GM12878 (cell line): ENCODE measurements around the gene FOSL1. TPM values are rescaled to one million over a fixed set of nuclear protein-coding genes. Genes with fewer than 3 reads are reported as not detected.

Experiments used
- CHD2 ChIP-seq: IDR thresholded peaks from 2 replicates; pipeline ENCODE4 v1.6.1; 2011; ENCODE audit warnings: low read depth, low read length, improper control_type of control experiment, borderline replicate concordance
- EED ChIP-seq: sonication (generic); IDR thresholded peaks from 2 replicates; pipeline ENCODE4 v1.6.1; 2016; ENCODE audit warnings: antibody characterized with exemption, low read depth
- NFXL1 ChIP-seq: fragments of 450-650 bp; IDR thresholded peaks from 2 replicates; pipeline ENCODE4 v1.6.1; 2017; ENCODE audit warnings: antibody characterized with exemption, mild to moderate bottlenecking, borderline replicate concordance
- PAX5 ChIP-seq: IDR thresholded peaks from 2 replicates; pipeline ENCODE4 v1.6.1; 2011; ENCODE audit warnings: low read depth, low read length, borderline replicate concordance
- POU2F2 ChIP-seq: IDR thresholded peaks from 3 replicates; pipeline ENCODE4 v1.6.1; 2011; ENCODE audit warnings: low read depth, mild to moderate bottlenecking, low read length, borderline replicate concordance
- PRDM15 ChIP-seq: fragments of 450-650 bp; formaldehyde crosslinking; IDR thresholded peaks from 2 replicates; pipeline ENCODE4 v1.4.0; 2020; ENCODE audit warnings: mild to moderate bottlenecking, moderate library complexity
- RB1 ChIP-seq: fragments of 450-650 bp; formaldehyde crosslinking; IDR thresholded peaks from 2 replicates; pipeline ENCODE4 v1.6.1; 2017; ENCODE audit warnings: mild to moderate bottlenecking, borderline replicate concordance
- RCOR1 ChIP-seq: conservative IDR thresholded peaks from 2 replicates; pipeline ENCODE4 v1.6.1; 2012; ENCODE audit warnings: low read depth, low read length, improper control_type of control experiment
- ZNF384 ChIP-seq: IDR thresholded peaks from 2 replicates; pipeline ENCODE4 v1.6.1; 2012; ENCODE audit warnings: low read depth, mild to moderate bottlenecking, low read length, improper control_type of control experiment, borderline replicate concordance
- polyA plus RNA-seq, 11 experiments: library from polyadenylated mRNA; depleted of rRNA in 4 of 11; unstranded in 6 of 11; stranded (reverse) in 5 of 11; fragments of >200 nt; fragmentation: Nextera tagmentation in 4 of 11; fragmentation: Illumina TruSeq in 1 of 11; extraction: Ambion mirVana in 4 of 11; extraction: Trizol in 1 of 11; gene quantifications; 1 replicate in 1 of 11; 2 replicates in 10 of 11; pipeline versions ENCODE4 v1.2.1 to v1.2.3, GENCODE V29; 2011 to 2016; ENCODE audit warnings: inconsistent platforms in 2 of 11, missing spikeins in 2 of 11, low read depth in 1 of 11
- total RNA-seq, 4 experiments: library from RNA; depleted of rRNA in 3 of 4; stranded (reverse); fragments of >200 nt in 3 of 4; fragmentation: Illumina TruSeq in 1 of 4; extraction: Trizol in 1 of 4; gene quantifications; 2 replicates each; pipeline versions ENCODE4 v1.2.1 to v1.2.3, GENCODE V29; 2013 to 2021
- TF ChIP-seq, protein P1 (sequence below): IDR thresholded peaks from 2 replicates; pipeline ENCODE4 v1.6.1; 2012; ENCODE audit warnings: low read depth, low read length, improper control_type of control experiment
- TF ChIP-seq, protein P2 (sequence below): IDR thresholded peaks from 2 replicates; pipeline ENCODE4 v1.6.1; 2012; ENCODE audit warnings: improper control_type of control experiment, low read depth, low read length; ENCODE audit not compliant: insufficient replicate concordance
- TF ChIP-seq, protein P3 (sequence below): fragments of 150-350 bp; IDR thresholded peaks from 2 replicates; pipeline ENCODE4 v1.6.1; 2014; ENCODE audit warnings: mild to moderate bottlenecking, low read depth, low read length
- TF ChIP-seq, protein P4 (sequence below): fragments of 450-650 bp; IDR thresholded peaks from 2 replicates; pipeline ENCODE4 v1.6.1; 2018; ENCODE audit warnings: borderline replicate concordance, mild to moderate bottlenecking; ENCODE audit not compliant: partially characterized antibody

The FOSL1 gene
- total and polyA plus RNA-seq, 10 of the 15 experiments (the other 5 are each of a cell fraction or from before 2014, with no cell fraction given): 0.82 to 5.4 (median 2.1) TPM

- TF ChIP-seq, protein P1, sequence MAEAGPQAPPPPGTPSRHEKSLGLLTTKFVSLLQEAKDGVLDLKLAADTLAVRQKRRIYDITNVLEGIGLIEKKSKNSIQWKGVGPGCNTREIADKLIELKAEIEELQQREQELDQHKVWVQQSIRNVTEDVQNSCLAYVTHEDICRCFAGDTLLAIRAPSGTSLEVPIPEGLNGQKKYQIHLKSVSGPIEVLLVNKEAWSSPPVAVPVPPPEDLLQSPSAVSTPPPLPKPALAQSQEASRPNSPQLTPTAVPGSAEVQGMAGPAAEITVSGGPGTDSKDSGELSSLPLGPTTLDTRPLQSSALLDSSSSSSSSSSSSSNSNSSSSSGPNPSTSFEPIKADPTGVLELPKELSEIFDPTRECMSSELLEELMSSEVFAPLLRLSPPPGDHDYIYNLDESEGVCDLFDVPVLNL: peak; percentile 80
- TF ChIP-seq, protein P2, sequence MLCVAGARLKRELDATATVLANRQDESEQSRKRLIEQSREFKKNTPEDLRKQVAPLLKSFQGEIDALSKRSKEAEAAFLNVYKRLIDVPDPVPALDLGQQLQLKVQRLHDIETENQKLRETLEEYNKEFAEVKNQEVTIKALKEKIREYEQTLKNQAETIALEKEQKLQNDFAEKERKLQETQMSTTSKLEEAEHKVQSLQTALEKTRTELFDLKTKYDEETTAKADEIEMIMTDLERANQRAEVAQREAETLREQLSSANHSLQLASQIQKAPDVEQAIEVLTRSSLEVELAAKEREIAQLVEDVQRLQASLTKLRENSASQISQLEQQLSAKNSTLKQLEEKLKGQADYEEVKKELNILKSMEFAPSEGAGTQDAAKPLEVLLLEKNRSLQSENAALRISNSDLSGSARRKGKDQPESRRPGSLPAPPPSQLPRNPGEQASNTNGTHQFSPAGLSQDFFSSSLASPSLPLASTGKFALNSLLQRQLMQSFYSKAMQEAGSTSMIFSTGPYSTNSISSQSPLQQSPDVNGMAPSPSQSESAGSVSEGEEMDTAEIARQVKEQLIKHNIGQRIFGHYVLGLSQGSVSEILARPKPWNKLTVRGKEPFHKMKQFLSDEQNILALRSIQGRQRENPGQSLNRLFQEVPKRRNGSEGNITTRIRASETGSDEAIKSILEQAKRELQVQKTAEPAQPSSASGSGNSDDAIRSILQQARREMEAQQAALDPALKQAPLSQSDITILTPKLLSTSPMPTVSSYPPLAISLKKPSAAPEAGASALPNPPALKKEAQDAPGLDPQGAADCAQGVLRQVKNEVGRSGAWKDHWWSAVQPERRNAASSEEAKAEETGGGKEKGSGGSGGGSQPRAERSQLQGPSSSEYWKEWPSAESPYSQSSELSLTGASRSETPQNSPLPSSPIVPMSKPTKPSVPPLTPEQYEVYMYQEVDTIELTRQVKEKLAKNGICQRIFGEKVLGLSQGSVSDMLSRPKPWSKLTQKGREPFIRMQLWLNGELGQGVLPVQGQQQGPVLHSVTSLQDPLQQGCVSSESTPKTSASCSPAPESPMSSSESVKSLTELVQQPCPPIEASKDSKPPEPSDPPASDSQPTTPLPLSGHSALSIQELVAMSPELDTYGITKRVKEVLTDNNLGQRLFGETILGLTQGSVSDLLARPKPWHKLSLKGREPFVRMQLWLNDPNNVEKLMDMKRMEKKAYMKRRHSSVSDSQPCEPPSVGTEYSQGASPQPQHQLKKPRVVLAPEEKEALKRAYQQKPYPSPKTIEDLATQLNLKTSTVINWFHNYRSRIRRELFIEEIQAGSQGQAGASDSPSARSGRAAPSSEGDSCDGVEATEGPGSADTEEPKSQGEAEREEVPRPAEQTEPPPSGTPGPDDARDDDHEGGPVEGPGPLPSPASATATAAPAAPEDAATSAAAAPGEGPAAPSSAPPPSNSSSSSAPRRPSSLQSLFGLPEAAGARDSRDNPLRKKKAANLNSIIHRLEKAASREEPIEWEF: no peak
- TF ChIP-seq RCOR1 (0 out of 2 replicates have a peak, but pooled peaks have one; percentile 80), RB1 (peak; percentile 91; the same call in 1 of the 2 replicates), ZNF384 (no peak), PAX5 (0 out of 2 replicates have a peak, but pooled peaks have one; percentile 12), PRDM15 (CRISPR knock-in tag) (no peak), NFXL1 (0 out of 2 replicates have a peak, but pooled peaks have one; percentile 60), CHD2 (peak; percentile 68), POU2F2 (peak; percentile 96), EED (no peak)
- TF ChIP-seq, protein P3, sequence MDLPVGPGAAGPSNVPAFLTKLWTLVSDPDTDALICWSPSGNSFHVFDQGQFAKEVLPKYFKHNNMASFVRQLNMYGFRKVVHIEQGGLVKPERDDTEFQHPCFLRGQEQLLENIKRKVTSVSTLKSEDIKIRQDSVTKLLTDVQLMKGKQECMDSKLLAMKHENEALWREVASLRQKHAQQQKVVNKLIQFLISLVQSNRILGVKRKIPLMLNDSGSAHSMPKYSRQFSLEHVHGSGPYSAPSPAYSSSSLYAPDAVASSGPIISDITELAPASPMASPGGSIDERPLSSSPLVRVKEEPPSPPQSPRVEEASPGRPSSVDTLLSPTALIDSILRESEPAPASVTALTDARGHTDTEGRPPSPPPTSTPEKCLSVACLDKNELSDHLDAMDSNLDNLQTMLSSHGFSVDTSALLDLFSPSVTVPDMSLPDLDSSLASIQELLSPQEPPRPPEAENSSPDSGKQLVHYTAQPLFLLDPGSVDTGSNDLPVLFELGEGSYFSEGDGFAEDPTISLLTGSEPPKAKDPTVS: peak; percentile 57; the same call in 1 of the 2 replicates
- TF ChIP-seq, protein P4, sequence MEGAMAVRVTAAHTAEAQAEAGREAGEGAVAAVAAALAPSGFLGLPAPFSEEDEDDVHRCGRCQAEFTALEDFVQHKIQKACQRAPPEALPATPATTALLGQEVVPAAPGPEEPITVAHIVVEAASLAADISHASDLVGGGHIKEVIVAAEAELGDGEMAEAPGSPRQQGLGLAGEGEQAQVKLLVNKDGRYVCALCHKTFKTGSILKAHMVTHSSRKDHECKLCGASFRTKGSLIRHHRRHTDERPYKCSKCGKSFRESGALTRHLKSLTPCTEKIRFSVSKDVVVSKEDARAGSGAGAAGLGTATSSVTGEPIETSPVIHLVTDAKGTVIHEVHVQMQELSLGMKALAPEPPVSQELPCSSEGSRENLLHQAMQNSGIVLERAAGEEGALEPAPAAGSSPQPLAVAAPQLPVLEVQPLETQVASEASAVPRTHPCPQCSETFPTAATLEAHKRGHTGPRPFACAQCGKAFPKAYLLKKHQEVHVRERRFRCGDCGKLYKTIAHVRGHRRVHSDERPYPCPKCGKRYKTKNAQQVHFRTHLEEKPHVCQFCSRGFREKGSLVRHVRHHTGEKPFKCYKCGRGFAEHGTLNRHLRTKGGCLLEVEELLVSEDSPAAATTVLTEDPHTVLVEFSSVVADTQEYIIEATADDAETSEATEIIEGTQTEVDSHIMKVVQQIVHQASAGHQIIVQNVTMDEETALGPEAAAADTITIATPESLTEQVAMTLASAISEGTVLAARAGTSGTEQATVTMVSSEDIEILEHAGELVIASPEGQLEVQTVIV: peak; percentile 53
Measured at GRCh38 chr11:65857853-65858680, 42.1 kb downstream of the FOSL1 start, which contains the start of gene CFL1 (continued).
